ENCODE data around the gene CRHR1.
"Not testable (repeated sequence)": the region's sequence is repeated elsewhere in the genome, so short reads cannot be mapped to it uniquely, and the experiment has no call there.

Gene CRHR1

GRCh38 chr17:45740553-45741330 is 43.4 kb upstream of the CRHR1 start:
- Histone ChIP-seq H3K27ac (replicated peaks) (no peak overlapping the region), H3K4me3 (replicated peaks; ENCODE audit: insufficient read depth, low read length) (no peak overlapping the region), H3K27me3 (ENCODE audit: insufficient read depth, poor library complexity, severe bottlenecking) (no peaks in the 10 kb centered on the region)
- TF ChIP-seq, protein P1, sequence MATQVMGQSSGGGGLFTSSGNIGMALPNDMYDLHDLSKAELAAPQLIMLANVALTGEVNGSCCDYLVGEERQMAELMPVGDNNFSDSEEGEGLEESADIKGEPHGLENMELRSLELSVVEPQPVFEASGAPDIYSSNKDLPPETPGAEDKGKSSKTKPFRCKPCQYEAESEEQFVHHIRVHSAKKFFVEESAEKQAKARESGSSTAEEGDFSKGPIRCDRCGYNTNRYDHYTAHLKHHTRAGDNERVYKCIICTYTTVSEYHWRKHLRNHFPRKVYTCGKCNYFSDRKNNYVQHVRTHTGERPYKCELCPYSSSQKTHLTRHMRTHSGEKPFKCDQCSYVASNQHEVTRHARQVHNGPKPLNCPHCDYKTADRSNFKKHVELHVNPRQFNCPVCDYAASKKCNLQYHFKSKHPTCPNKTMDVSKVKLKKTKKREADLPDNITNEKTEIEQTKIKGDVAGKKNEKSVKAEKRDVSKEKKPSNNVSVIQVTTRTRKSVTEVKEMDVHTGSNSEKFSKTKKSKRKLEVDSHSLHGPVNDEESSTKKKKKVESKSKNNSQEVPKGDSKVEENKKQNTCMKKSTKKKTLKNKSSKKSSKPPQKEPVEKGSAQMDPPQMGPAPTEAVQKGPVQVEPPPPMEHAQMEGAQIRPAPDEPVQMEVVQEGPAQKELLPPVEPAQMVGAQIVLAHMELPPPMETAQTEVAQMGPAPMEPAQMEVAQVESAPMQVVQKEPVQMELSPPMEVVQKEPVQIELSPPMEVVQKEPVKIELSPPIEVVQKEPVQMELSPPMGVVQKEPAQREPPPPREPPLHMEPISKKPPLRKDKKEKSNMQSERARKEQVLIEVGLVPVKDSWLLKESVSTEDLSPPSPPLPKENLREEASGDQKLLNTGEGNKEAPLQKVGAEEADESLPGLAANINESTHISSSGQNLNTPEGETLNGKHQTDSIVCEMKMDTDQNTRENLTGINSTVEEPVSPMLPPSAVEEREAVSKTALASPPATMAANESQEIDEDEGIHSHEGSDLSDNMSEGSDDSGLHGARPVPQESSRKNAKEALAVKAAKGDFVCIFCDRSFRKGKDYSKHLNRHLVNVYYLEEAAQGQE (IDR thresholded peaks at IDR 0.05; ENCODE audit: insufficient replicate concordance, low read depth), result no peak
- TF ChIP-seq CTCF (IDR thresholded peaks at IDR 0.05; ENCODE audit: insufficient read depth, low read length) (no peak), GABPA (IDR thresholded peaks at IDR 0.05; ENCODE audit: low read depth) (no peak), SPI1 (IDR thresholded peaks at IDR 0.05; ENCODE audit: borderline replicate concordance, low read depth) (no peak)
- peak in 1 of 2 experiments; percentile 17 for DNase-seq (ENCODE audit: low read depth in 1 of 2, low spot score in 1 of 2)

DNA sequence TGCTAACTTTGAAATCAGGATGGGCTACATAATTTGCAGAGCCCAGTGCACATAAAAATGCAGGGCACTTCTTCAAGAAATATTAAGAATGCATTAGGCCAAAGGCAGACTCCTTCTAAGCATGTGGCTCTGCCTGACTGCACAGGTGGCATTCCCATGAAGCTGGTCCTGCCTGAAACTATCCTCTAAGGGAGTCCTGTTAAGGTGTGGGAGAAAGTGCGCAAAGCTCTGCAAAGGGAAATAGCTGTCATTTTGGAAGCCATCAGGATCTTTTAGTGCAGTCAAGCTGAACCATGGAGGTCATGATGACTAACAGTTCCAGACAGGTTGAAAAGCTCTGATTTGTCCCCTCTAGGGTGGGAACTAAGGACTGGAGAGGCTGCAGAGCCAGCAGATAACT is 41.9 kb upstream of the CRHR1 start:
- DNase-seq (ENCODE audit: low read depth in 1 of 2, low spot score in 1 of 2), result no peak

GRCh38 chr17:45743626-45744326 is 40.3 kb upstream of the CRHR1 start:
- H3K27ac ChIP-seq (replicated peaks), result no peak overlapping the region
- H3K27me3 ChIP-seq (ENCODE audit: insufficient read depth, poor library complexity, severe bottlenecking), result no peaks in the 10 kb centered on the region
- DNase-seq (ENCODE audit: low read depth in 1 of 2, low spot score in 1 of 2), result no peak
- TF ChIP-seq SPI1 (IDR thresholded peaks at IDR 0.05; ENCODE audit: borderline replicate concordance, low read depth) (no peak), POLR2AphosphoS5 (IDR thresholded peaks at IDR 0.05; ENCODE audit: low read depth) (no peak), GABPA (IDR thresholded peaks at IDR 0.05; ENCODE audit: low read depth) (no peak), CTCF (IDR thresholded peaks at IDR 0.05; ENCODE audit: insufficient read depth, low read length) (no peak)
- TF ChIP-seq, protein P1 (IDR thresholded peaks at IDR 0.05; ENCODE audit: insufficient replicate concordance, low read depth), result no peak
- no peak overlapping the region for H3K4me3 ChIP-seq (replicated peaks; ENCODE audit: insufficient read depth, low read length)

More for the DNA sequence above, 41.9 kb upstream of the CRHR1 start:
- H3K4me3 ChIP-seq (replicated peaks; ENCODE audit: insufficient read depth, low read length), result no peak overlapping the region
- no peak overlapping the region for H3K27ac ChIP-seq (replicated peaks)
- H3K27me3 ChIP-seq (ENCODE audit: insufficient read depth, poor library complexity, severe bottlenecking), result no peaks in the 10 kb centered on the region
- TF ChIP-seq POLR2AphosphoS5 (IDR thresholded peaks at IDR 0.05; ENCODE audit: low read depth), result no peak
- TF ChIP-seq SPI1 (IDR thresholded peaks at IDR 0.05; ENCODE audit: borderline replicate concordance, low read depth), result no peak
- TF ChIP-seq, protein P1 (IDR thresholded peaks at IDR 0.05; ENCODE audit: insufficient replicate concordance, low read depth), result no peak
- TF ChIP-seq GABPA (IDR thresholded peaks at IDR 0.05; ENCODE audit: low read depth), result no peak
- TF ChIP-seq CTCF (IDR thresholded peaks at IDR 0.05; ENCODE audit: insufficient read depth, low read length), result no peak

GRCh38 chr17:45744826-45745225 is 39.3 kb upstream of the CRHR1 start:
- not testable (repeated sequence) for H3K27me3 ChIP-seq (ENCODE audit: insufficient read depth, poor library complexity, severe bottlenecking); H3K27ac ChIP-seq (replicated peaks); H3K4me3 ChIP-seq (replicated peaks; ENCODE audit: insufficient read depth, low read length)
- DNase-seq (ENCODE audit: low read depth in 1 of 2, low spot score in 1 of 2), result peak in 1 of 2 experiments; percentile 9

Measured in HL-60 (cell line).